Fibroblast of lung (primary cell): ENCODE measurements around the gene OR6K6.

Source experiments
- EZH2 ChIP-seq: IDR thresholded peaks from 2 replicates; pipeline ENCODE4 v1.5.1; 2012; ENCODE audit warnings: low read length, control low read depth, mild to moderate bottlenecking; ENCODE audit errors: missing control alignments
- TF ChIP-seq, protein P1 (sequence below), 2 donors: IDR thresholded peaks in 1 of 2; conservative IDR thresholded peaks in 1 of 2; 1 replicate in 1 of 2; 2 replicates in 1 of 2; pipeline ENCODE4 v1.5.1; 2011 to 2012; ENCODE audit warnings: low read length in 2 of 2, control low read depth in 1 of 2, inconsistent platforms in 1 of 2, low read depth in 1 of 2, mild to moderate bottlenecking in 1 of 2

DNA sequence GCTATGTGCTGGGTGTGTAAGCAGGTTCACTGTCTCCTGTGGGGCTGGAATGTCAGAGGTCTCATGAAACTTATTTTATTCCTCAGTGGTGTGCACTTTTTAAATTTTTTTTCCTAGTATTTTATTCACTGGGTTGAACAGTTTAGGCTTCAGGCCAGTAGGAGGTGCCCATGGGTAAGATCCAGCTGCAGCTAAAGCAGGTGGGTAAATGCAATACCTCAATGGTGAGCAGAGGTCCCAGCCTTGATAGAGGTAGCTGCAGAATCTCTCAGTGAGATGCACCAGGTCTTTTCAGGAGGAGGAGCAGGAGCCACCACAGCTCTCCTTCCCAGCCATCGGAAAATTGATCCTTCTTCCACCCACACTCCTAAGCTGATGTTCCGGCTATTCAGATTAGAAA lies 39.1 kb downstream of the OR6K6 start:
- TF ChIP-seq, protein P1, sequence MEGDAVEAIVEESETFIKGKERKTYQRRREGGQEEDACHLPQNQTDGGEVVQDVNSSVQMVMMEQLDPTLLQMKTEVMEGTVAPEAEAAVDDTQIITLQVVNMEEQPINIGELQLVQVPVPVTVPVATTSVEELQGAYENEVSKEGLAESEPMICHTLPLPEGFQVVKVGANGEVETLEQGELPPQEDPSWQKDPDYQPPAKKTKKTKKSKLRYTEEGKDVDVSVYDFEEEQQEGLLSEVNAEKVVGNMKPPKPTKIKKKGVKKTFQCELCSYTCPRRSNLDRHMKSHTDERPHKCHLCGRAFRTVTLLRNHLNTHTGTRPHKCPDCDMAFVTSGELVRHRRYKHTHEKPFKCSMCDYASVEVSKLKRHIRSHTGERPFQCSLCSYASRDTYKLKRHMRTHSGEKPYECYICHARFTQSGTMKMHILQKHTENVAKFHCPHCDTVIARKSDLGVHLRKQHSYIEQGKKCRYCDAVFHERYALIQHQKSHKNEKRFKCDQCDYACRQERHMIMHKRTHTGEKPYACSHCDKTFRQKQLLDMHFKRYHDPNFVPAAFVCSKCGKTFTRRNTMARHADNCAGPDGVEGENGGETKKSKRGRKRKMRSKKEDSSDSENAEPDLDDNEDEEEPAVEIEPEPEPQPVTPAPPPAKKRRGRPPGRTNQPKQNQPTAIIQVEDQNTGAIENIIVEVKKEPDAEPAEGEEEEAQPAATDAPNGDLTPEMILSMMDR (conservative IDR thresholded peaks at IDR 0.05 in 1 of 2, IDR thresholded peaks at IDR 0.05 in 1 of 2; ENCODE audit: low read depth in 1 of 2, low read length in 2 of 2) = no peak
- TF ChIP-seq EZH2 = no peak
